Pancreas (tissue), 10 donors: ENCODE results near the gene MLANA. TPM values are rescaled to one million over a fixed set of nuclear protein-coding genes. Genes with fewer than 3 reads are reported as not detected.

Experiments
- ATAC-seq, 4 donors: fragments of 200-7000 bp; cut with Tn5 transposase; one replicate each; pipeline versions ENCODE4 v1.8.0 to v1.9.1; 2020; ENCODE audit warnings: mild to moderate bottlenecking in 4 of 4, moderate library complexity in 4 of 4
- DNase-seq, 6 donors: peaks; one replicate each; pipeline ENCODE4 v3.0.0-alpha.2; 2020
- FAIRE-seq: peaks from 2 replicates; lab custom pipeline; 2012; peaks lifted over from hg19 to GRCh38; lab: Jason Lieb, UNC
- H3K27ac ChIP-seq, 4 donors: fragments of 200-600 bp; sonication (generic); 1 replicate in 3 of 4; 2 replicates in 1 of 4; pipeline versions ENCODE4 v1.5.0 to v1.8.0; 2020
- H3K27me3 ChIP-seq, 4 donors: fragments of 200-600 bp; one replicate each; pipeline ENCODE4 v1.8.0; 2021
- H3K36me3 ChIP-seq, 3 donors: fragments of 200-600 bp; sonication (generic) in 1 of 3; one replicate each; pipeline versions ENCODE4 v1.5.0 to v1.8.0; 2020 to 2021
- H3K4me1 ChIP-seq, 3 donors: fragments of 200-600 bp; one replicate each; pipeline ENCODE4 v1.8.0; 2021
- H3K4me3 ChIP-seq, 4 donors: fragments of 200-600 bp; sonication (generic) in 2 of 4; one replicate each; pipeline versions ENCODE4 v1.5.0 to v1.8.0; 2020 to 2021
- H3K9me3 ChIP-seq, 4 donors: fragments of 200-600 bp; one replicate each; pipeline ENCODE4 v1.8.0; 2021
- WGBS, 2 donors: extraction: QIAGEN DNeasy Blood & Tissue Kit; methylation state at CpG; one replicate each; pipeline ENCODE4 v1.1.7; 2013; 5-methylcytosine and 5-hydroxymethylcytosine counted together
- intact Hi-C, 3 donors: fragments of 100-400 bp; cut with DNase I; formaldehyde crosslinking; loops; one replicate each; pipeline versions ENCODE4 v1.11.1 to v1.14.2; 2022
- polyA plus RNA-seq, 2 donors: library from polyadenylated mRNA; stranded (reverse); fragments of 200-250 nt; gene quantifications; one replicate each; pipeline ENCODE4 v1.2.3, GENCODE V29; 2013
- total RNA-seq, 6 donors: library from RNA; stranded (reverse); fragmentation: NEBNext Ultra II Directional in 4 of 6; extraction: Animal tissue kit (Norgen Biotek cat#: 25700) in 4 of 6; gene quantifications; one replicate each; pipeline versions ENCODE4 v1.2.1 to v1.2.4, GENCODE V29; 2021 to 2023
- TF ChIP-seq, protein P1 (sequence below), 4 donors: fragments of 200-600 bp; sonication (generic) in 3 of 4; IDR thresholded peaks; one replicate each; pipeline versions ENCODE4 v1.5.0 to v1.8.0; 2021; ENCODE audit warnings: antibody characterized with exemption in 4 of 4
- donor health status: healthy with polysubstance abuse.
- donor health status: DM: no; HTN: no; CAD: no; lungs with moderate emphysema.
- donor health status: DM: no; HTN: no; CAD: no.
- donor health status: control.
- donor health status: control.
- donor health status: Bipolar disorder and iron deficiency.
- donor health status: DM: yes; HTN: yes; CAD: no.
- donor health status: DM: no; HTN: no; CAD: no.
- donor health status: DM: no; HTN: no; CAD: no.
- donor health status: DM: yes; HTN: yes; CAD: no.

Gene MLANA
- total and polyA plus RNA-seq, 8 donors: not detected

DNA sequence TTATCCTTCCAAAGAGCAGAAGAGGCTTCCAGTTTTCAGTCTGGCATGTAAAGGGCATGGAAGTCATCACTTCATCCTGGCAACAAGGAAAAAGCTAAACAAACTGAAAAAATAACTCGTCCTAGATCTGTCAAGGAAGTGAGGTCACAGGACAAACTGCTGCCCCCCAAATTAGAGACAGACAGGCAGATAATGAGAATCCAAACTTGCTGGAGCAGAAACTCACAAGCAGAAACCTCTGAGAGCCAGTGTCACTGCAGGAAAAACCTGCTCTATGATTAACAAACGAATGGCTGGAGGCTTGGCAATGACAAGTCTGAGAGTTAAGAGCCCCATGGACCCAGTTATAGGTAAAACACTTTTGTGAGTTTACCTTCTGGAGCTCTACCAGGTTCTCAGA, 18.9 kb upstream of the MLANA start:
- ATAC-seq: no peak
- no peak for FAIRE-seq
- TF ChIP-seq, protein P1, sequence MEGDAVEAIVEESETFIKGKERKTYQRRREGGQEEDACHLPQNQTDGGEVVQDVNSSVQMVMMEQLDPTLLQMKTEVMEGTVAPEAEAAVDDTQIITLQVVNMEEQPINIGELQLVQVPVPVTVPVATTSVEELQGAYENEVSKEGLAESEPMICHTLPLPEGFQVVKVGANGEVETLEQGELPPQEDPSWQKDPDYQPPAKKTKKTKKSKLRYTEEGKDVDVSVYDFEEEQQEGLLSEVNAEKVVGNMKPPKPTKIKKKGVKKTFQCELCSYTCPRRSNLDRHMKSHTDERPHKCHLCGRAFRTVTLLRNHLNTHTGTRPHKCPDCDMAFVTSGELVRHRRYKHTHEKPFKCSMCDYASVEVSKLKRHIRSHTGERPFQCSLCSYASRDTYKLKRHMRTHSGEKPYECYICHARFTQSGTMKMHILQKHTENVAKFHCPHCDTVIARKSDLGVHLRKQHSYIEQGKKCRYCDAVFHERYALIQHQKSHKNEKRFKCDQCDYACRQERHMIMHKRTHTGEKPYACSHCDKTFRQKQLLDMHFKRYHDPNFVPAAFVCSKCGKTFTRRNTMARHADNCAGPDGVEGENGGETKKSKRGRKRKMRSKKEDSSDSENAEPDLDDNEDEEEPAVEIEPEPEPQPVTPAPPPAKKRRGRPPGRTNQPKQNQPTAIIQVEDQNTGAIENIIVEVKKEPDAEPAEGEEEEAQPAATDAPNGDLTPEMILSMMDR (IDR thresholded peaks at IDR 0.05): no peak

DNA sequence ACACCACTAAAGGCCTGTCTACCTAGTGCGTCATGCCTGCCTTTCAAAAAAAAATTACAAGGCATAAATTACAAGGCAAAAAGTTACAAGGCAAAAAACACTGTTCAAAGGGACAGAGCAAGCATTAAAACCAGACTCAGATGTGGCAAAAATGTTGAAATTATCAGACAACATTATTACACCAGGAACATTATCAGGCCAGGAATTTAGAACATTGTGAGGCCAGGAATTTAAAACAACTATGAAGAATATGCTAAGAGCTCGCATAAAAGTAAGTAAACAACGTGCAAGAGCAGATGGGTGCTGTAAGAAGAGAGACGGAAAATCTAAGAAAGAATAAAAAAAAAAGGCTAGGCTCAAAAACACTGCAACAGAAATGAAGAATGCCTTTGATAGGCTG, 18.2 kb upstream of the MLANA start:
- FAIRE-seq (no peak), DNase-seq (no peak), ATAC-seq (no peak)
- Histone ChIP-seq H3K4me3 (no peak overlapping the region), H3K36me3 (no peaks in the 10 kb centered on the region), H3K4me1 (no peaks in the 10 kb centered on the region), H3K27ac (no peak overlapping the region), H3K27me3 (no peaks in the 10 kb centered on the region), H3K9me3 (no peaks in the 10 kb centered on the region)
- 70 to 80% methylated on average over 4 of the region's 4 CpGs for WGBS, 2 donors
- TF ChIP-seq, protein P1 (IDR thresholded peaks at IDR 0.05): no peak
- intact Hi-C loops: no loop called here

More for the DNA sequence above, 18.9 kb upstream of the MLANA start:
- DNase-seq: no peak
- 55 to 58% methylated on average over 2 of the region's 2 CpGs for WGBS, 2 donors
- H3K4me3 ChIP-seq: no peak overlapping the region
- H3K9me3 ChIP-seq: no peaks in the 10 kb centered on the region
- H3K4me1 ChIP-seq: no peaks in the 10 kb centered on the region
- intact Hi-C loops: no loop called here
- H3K27me3 ChIP-seq: no peaks in the 10 kb centered on the region
- no peaks in the 10 kb centered on the region for H3K36me3 ChIP-seq
- H3K27ac ChIP-seq: no peak overlapping the region

DNA sequence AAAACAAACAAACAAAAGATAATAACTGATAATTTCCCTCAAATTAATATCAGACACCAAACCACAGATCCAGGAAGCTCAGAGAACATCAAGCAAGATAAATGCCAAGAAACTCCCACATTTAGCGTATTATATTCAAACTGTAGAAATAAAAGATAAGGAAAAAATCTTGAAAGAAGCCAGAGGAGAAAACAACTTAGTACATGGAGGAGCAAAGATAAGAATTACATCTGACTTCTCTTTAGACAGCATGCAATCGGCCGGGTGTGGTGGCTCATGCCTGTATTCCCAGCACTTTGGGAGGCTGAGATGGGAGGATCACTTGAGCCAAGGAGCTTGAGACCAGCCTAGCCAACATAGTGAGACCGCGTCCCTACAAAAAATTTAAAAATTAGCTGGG, 17.2 kb upstream of the MLANA start:
- 91 to 96% methylated on average over 5 of the region's 5 CpGs for WGBS, 2 donors
- ATAC-seq: no peak
- TF ChIP-seq, protein P1 (IDR thresholded peaks at IDR 0.05): no peak

DNA sequence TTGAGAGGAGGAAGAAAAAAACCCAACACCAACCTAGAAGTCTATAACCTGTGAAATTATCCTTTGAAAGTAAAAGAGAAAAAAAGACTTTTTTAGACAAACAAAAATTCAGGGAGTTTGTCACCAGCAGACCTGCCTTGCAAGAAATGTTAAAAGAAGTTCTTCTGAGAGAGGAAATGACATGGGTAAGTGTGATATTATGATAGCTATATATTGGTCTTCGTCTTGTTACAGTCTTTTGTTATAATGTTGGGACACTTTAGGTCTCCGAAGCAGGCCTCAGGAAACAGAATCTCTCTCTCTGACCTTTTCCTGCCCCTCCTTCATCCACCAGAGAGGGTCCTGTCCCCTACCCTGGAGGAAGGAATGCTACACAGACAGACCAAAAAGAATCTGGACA, 16.6 kb upstream of the MLANA start:
- ATAC-seq: no peak
- whole genome bisulfite sequencing, 2 donors: 83 to 92% methylated on average over 2 of the region's 2 CpGs
- Histone ChIP-seq H3K27me3 (no peaks in the 10 kb centered on the region), H3K27ac (no peak overlapping the region), H3K4me1 (no peaks in the 10 kb centered on the region), H3K4me3 (no peak overlapping the region), H3K9me3 (no peaks in the 10 kb centered on the region), H3K36me3 (no peaks in the 10 kb centered on the region)
- intact Hi-C loops: no loop called here
- no peak for FAIRE-seq
- TF ChIP-seq, protein P1 (IDR thresholded peaks at IDR 0.05): no peak
- DNase-seq: no peak

More for the DNA sequence above, 17.2 kb upstream of the MLANA start:
- no peaks in the 10 kb centered on the region for H3K36me3 ChIP-seq
- FAIRE-seq: no peak
- intact Hi-C loops: no loop called here
- no peaks in the 10 kb centered on the region for H3K4me1 ChIP-seq
- no peak overlapping the region for H3K4me3 ChIP-seq
- H3K9me3 ChIP-seq: no peaks in the 10 kb centered on the region
- H3K27ac ChIP-seq: no peak overlapping the region
- H3K27me3 ChIP-seq: no peaks in the 10 kb centered on the region
- DNase-seq: no peak

DNA sequence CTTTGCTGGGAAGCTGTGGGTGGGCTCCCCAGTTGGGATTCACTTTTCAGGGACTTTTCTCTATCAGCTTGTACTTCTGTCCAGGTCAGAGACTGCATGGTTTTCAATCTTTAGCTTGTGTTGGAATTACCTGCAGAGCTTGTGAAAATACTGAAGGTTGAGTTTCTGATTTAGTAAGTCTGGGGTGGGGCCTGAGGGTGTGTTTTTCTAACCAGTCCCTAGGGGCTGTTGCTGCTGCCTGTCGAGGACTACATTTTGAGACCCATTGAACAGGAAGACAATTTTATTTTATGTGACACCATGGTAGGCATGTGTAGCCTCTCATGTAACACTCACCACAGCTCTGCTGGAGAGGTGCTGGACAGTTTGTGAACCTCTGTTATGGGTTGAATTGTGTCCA, 14.7 kb upstream of the MLANA start:
- H3K4me1 ChIP-seq: no peaks in the 10 kb centered on the region
- no peaks in the 10 kb centered on the region for H3K9me3 ChIP-seq
- FAIRE-seq: no peak
- H3K36me3 ChIP-seq: no peaks in the 10 kb centered on the region
- no peak for ATAC-seq
- 65 to 81% methylated on average over 1 of the region's 1 CpG for WGBS, 2 donors
- no peak for DNase-seq
- no peak overlapping the region for H3K4me3 ChIP-seq
- H3K27me3 ChIP-seq: no peaks in the 10 kb centered on the region
- TF ChIP-seq, protein P1 (IDR thresholded peaks at IDR 0.05): no peak
- intact Hi-C loops: no loop called here
- no peak overlapping the region for H3K27ac ChIP-seq
